GM21737 (cell line): Measurements from ENCODE around the gene CTPS1.

Experiments used
- ATAC-seq: cut with Tn5 transposase; IDR thresholded peaks from one replicate; pipeline ENCODE4 v1.9.1; 2021; ENCODE audit warnings: mild to moderate bottlenecking, moderate library complexity; ENCODE audit not compliant: unreplicated experiment

Gene CTPS1

DNA sequence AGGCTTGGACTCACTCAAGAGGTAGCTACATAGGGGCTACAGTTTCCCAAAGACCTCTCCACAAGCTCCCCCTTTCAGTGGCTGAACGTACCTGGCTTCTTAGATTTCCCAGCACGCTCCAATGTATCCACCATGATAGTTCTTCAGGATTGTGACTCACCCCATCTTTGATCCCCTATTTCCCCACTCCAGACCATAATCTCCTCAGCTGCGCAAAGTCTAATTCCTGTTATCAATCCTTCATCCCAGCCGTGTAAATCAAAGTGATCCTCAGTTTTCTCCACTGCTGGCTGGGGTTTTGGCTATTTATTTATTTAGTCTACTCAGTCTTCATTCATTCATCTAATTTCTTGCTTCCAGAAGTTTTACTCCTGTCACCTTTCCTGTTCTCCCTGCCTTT is 13.1 kb upstream of the CTPS1 start:
- ATAC-seq, result no peak

DNA sequence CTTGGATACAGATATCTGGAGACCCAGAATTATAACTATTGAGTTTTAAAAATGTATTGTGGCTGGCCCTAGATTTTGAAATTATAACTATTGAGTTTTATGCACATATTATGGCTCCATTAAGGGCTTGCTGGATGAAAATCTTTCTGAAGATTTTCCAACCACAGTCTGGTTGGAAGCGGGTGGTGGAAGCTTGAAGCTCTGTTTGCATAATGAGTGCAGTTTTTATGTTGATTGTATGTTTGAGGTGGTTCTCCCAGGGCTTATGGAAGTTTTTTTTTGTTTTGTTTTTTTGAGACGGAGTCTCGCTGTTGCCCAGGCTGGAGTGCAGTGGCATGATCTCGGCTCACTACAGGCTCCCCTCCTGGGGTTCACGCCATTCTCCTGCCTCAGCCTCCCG is 10.1 kb upstream of the CTPS1 start:
- ATAC-seq, result no peak

GRCh38 chr1:40971966-40972365 is 7.5 kb upstream of the CTPS1 start:
- ATAC-seq, result no peak

GRCh38 chr1:40973912-40974311 is 5.6 kb upstream of the CTPS1 start:
- no peak for ATAC-seq

GRCh38 chr1:40974945-40975344 is 4.6 kb upstream of the CTPS1 start:
- ATAC-seq, result no peak

DNA sequence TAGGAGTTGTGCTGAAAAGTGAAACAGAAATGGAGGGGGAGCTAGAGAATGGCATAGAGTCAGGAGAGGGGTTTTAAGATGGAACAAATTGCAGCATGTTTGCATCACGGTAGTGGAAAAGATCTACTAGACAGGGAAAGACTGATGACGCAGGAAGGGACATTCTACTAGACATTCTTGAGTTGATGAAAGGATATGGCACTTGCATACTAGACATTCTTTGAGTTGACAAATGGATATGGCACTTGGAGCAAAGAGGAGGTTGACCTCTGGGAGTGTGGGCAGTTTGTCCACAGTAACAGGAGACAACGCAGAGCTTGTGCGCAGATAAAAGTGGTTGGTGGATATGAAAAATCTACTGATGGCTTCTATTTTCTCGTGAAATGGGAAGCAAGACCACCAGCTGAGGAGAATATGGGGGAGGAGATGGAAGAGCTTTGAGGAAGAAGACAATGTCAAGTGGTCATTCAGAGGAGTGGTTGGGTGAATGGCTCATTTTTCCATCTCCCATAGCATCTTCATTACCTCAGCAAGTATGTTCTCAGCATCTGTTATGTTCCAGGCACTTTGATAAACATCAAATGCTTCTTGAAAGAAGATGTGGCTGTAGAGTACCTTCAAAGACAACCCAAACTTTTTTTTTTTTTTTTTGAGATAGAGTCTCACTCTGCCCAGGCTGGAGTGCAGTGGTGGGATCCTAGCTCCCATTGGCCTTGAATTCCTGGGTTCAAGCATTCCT is 2.4 kb upstream of the CTPS1 start:
- ATAC-seq, result no peak

DNA sequence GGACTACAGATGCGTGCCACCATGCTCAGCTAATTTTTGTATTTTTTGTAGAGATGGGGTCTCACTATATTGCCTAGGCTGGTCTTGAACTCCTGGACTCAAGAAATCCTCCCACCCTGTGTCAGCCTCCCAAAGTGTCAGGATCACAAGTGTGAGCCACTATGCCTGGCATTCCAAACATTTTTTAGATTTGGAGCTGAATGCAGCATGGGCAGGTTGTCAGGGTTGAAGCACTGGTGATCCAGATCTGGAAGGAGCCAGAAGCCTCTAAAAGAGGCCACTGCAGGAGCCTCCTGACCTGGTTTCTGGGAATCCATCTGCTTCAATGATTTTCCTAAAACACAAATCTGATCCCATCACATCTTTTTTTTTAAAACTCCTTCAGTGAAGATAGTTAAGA is 1.8 kb upstream of the CTPS1 start:
- ATAC-seq, result no peak

DNA sequence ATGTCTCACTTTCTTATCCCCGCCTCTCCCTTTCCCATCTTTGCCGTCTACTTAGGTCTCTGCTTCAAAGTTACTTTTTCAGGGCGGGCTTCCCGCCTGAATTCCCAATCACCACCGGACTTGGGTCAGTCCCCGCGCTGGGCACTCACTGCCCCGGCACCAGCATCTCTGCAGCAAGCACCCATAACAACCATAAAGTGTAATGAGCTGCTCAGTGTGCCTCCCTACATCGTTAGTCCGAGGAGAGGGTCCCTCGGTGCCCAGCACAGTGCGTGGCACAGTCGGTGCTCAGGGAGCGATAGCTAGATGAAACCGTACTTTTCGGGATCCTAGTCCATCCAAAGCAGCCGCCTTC is 633 bp upstream of the CTPS1 start:
- no peak for ATAC-seq

- peak; percentile 13 for ATAC-seq
These were observed 564 bp downstream of the CTPS1 start for GRCh38 chr1:40980068-40980452.

- ATAC-seq, result peak; percentile 11
These were observed 1.1 kb downstream of the CTPS1 start for GRCh38 chr1:40980453-40981121.

GRCh38 chr1:40981691-40982448 is 2.4 kb downstream of the CTPS1 start:
- ATAC-seq, result no peak

GRCh38 chr1:40982721-40983120 is 3.2 kb downstream of the CTPS1 start:
- no peak for ATAC-seq

DNA sequence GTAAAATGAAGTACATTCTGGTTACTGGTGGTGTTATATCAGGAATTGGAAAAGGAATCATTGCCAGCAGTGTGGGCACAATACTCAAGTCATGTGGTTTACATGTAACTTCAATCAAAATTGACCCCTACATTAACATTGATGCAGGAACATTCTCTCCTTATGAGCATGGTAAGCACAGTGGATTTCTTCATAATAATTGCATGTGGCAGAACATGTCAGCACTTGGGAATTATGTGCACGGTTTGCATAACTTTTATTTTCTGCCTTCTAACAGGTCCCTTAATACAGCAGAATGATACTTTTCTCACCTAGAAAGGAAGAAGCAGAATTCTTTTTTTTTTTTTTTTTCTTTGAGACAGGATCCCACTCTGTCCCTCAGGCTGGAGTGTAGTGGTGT is 3.8 kb downstream of the CTPS1 start:
- no peak for ATAC-seq

DNA sequence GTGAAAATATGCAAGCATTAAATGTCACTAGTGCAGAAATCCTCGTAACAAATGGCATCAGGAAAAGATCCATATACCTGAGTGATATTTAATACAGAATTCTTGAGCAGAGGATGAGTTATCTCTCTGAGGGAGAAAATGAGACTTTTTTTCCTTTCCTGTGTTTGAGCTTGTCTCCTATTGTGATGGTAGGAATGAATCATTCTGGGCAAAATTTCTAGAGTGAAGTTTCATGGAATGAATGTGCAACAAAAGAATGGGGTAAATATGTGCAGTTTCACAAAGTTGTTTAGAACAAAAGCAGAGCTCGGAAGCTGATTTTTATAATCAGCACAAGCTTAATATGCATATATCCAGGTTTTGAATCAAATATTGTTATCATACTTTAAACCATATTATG is 4.6 kb downstream of the CTPS1 start:
- no peak for ATAC-seq

GRCh38 chr1:40984531-40984930 is 5.0 kb downstream of the CTPS1 start:
- no peak for ATAC-seq

DNA sequence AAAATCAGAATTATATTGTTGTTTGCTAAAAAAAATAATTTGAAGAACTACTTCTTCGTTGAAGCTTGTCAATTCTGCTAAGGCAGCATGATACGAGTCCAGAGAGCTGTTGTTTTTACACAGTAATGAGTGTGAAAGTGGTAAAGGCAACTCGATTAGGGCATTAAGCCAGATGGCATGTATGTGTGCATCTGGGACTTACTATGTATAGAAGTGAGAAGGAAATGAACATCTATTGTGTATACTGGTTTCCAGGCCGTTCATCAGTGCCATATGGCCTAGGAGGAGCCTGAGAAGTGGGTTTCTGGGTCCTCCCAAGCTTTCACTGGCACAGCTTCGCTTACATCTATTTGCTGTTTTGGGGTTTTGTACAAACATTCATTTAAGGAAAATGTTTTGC is 5.7 kb downstream of the CTPS1 start:
- no peak for ATAC-seq

- no peak for ATAC-seq
These were observed 6.4 kb downstream of the CTPS1 start for GRCh38 chr1:40985875-40986274.

DNA sequence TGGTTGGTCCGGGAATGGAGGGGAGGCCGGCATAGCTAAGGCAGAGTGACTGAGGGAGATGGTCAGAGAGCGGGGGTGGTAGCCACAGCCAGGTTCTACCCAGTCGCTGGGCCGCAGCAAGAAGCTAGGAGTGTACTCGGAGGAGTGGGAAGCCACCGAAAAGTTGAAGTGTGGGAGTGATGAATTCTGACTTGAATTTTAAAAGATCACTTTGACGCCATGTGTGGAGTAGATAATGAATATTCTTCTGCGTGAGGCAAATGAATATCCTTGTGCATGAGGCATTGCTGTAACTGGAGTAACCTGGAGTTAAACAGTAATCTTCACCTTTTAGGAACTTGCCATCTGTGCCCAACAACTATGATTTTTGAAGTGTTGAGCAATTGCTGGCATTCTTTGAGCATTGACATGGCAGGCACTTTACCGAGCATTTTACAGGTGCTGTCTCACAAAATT is 6.9 kb downstream of the CTPS1 start:
- no peak for ATAC-seq

GRCh38 chr1:40986956-40987355 is 7.5 kb downstream of the CTPS1 start:
- no peak for ATAC-seq

GRCh38 chr1:40987439-40988276 is 8.2 kb downstream of the CTPS1 start:
- ATAC-seq, result no peak

DNA sequence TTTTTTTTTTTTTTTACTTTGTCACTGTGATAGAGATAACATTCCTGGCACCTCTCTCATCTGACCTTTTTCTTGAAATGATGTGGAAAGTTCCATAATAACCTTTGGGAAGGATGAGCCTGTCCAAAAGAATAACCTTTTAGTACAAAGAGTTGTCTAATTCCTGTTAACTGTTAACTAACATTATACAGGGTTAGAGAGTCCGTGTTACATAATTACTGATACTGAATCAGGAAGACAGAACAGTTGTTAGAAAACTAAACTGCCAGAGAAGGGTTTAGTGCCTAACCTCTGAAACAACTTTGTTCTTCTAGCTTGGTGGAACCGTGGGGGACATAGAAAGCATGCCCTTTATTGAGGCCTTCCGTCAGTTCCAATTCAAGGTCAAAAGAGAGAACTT is 8.8 kb downstream of the CTPS1 start:
- ATAC-seq, result no peak
